NCI-H1417 (cell line): ENCODE measurements around the gene CWC22.
"Not testable (repeated sequence)": the region's sequence is repeated elsewhere in the genome, so short reads cannot be mapped to it uniquely, and the experiment has no call there.

Source experiments
- DNase-seq, 3 experiments: peaks; one replicate each; lab custom pipeline; 2025; lab: John Stamatoyannopoulos, UW

Gene CWC22

DNA sequence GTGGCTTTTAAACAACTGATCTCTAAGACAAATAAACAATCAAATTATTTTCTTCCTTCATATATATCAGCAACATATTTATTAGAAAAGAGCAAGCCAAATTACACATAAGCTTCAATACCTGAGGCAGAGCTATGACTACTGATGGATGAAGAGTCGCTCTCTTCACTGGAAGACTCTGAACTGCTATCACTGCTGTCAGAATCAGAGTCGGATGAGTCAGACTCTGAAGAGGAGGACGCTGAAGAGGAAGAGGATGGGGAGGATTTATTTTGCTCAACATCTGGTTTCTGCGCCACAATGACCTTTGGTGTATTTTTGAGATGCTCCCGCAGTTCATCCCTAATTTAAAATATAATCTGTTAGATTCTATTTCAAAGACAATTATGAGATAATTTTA is 56.7 kb downstream of the CWC22 start:
- no peak for DNase-seq

DNA sequence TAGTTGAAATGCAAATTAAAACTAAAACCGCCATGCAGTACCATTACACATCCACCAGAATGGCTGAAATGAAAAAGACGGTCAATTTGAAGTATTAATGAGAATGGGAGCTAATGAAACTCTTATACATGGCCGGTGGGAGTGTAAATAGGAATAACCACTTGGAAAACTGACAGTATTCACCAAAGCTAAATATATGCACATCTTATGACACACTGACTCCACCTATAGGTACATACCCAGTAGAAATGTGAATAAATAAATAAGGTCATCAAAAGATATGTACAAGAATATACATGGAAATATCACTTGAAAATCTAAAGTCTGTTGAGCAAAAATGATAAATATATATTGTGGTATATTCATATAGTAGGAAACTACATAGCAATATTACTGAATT is 57.7 kb downstream of the CWC22 start:
- no peak for DNase-seq

DNA sequence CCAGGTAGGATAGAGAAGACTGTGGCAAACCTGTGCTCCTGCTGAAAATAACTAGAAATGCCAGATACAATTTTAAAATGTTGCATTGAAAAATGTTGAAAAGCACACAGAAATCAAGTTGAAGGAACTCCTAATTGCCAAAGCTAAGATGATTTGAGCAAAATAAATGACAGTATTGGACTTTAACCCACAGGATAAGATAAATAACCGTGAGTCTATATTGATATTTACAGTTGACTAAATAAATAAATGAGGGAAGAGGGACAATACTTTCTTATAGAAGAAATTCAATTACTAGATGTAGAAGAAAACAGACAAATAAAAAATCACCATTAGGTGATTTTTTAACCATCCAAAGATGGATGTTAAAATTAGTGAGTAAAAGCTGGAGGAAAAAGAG is 59.0 kb downstream of the CWC22 start:
- DNase-seq = no peak

DNA sequence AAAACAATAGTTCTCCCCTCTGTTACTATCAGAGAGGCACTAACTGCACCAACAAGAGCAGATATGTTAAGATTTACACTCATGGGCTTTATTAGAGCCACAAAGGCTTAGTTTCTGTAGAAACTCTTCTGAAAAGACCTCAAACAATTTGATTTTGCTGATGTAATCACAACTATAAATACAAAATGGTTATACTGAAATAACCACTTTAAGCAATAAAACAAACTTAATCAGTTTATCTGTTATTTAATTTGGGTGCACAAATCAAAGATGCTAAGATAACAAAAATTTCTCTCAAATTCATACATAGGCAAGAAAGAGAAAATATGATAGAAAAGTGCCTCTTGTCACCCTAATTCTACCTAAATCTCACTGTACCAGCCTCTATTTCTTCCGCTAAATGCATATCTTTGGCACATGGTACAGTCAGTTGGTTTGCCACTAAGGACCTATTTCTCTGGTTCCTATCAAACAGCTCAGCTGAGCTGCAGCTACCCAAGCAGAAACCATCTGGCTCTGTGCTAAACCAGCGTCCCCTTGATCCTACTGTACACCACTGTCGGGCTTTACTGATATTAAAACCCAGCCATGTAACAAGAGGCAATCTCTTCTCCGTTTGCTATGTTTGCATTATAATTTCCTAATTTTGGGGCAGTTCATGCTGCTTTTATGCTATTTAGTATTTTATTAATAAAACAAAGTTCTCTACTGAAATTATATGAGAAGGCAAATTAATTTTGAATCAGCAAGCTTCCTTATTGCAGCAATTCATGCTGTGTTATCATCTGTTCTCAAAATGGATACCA is 60.1 kb downstream of the CWC22 start:
- no peak for DNase-seq

DNA sequence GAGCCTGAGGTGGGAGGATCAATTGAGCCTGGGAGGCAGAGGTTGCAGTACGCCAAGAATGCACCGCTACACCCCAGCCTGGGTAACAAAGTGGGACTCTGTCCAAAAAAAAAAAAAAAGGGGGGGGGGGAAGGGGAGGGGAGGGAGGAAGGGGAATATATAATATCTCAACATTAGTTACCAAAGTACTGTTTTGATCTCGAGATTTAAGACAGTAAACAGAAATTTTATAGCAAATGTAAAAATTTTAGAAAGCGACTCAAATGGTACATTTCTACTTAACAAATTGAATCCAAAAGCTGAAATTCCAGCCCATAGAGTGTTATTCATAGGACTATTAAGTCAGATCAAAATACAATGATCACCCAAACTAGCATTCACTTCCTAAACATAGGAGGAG is 60.8 kb downstream of the CWC22 start:
- DNase-seq = no peak

DNA sequence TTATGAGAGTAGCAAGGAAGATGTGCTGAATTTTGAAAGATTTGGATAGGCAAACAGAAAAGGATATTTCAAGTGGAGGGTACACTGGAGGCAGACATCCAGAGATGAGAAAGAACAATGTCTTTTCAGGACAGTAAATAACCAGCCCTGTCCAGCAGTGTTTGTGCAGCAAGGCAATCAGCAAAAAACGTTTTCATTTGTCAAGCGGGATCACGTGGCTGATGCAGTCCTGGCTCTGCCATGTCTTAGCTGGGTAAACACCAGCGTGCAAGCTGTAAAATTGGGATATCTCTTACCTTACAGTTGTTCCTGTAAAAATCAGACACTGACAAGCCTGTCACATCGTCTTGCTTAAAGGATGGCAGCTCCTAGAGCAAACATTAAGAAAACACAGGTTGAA is 67.8 kb downstream of the CWC22 start:
- no peak for DNase-seq

DNA sequence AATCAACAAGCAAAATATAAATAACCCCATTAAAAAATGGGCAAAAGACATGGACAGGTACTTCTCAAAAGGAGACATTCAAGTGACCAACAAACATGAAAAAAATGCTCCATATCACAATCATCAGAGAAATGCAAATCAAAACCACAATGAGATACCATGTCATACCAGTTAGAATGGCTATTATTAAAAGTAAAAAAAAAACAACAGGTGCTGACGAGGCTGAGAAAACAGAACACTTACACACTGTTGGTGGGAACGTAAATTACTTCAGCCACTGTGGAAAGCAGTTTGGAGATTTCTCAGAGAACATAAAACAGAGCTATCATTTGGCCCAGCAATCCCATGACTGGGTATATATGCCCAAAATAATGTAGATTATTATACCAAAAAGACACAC is 69.1 kb downstream of the CWC22 start:
- DNase-seq = no peak

DNA sequence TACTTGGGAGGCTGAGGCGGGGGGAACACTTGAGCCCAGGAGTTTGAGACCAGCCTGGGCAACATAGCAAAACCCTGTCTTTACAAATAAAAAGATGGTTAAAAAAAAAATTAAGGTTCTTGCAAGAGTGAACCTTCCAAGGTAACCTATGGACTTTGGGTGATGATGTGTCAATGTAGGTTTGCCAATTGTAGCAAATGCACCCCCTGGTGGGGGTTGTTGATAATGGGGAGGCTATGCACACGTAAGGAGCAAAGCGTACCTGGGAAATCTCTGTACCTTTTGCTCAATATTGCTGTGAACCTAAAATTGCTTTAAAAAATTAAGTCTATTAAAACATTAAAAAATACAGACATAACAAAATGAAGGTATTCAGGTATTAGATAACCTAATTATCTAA is 70.4 kb downstream of the CWC22 start:
- peak in 2 of 3 experiments; percentile 20 to 50 for DNase-seq

DNA sequence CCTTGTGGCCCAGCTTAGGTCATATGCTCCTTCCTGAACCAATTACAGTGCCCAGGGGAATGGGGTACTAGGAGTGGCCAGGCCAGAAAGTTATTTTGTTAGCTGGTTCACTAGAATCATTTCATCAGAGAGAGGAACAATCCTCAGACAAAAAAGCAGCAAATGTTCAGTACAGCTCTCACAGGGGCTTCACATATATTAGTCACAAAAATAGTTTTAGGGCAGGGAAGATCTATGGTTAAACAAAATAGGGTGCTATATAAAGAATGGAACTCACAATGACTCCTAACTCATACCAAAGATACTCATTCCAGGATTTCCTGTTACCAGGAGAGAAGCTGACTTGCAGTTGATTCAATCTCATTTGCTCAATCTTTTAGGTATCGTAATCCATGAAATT is 71.0 kb downstream of the CWC22 start:
- DNase-seq = no peak

DNA sequence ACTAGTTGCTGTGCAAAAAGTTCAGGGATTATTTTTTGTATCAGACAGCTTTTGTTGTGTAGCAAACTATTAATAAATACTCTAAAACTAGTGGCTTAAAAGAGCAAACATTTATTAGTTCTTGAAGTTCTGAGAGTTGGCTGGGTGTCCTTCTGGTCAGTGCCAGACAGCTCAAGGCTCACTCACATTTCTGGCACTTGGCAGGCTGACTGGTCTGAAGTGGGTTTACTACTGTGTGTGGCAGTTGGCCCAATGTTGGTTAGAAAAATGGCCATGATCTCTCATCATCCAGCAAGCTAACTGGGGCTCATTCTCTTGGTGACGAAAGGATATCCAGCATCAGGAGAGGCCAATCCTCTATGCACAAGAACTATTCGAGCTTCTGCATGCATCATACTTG is 74.3 kb downstream of the CWC22 start:
- DNase-seq = no peak

DNA sequence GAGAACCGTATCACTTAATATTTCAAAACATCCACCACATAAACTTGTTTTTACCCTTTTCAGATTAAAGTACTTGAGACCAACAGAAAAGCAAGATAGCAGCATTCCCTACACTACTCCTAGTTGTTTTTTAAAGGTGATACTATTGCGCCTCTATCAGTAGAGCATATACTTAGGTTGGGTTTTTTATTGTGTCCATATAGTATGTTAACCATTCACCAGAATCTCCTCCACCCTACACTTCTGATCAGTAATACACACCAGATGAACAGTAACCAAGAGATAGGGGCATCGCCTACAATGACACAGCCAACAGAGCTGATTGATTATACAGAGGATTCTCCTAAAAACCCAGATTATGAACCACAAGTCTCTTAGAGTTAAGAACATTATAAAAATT is 75.6 kb downstream of the CWC22 start:
- DNase-seq = no peak

DNA sequence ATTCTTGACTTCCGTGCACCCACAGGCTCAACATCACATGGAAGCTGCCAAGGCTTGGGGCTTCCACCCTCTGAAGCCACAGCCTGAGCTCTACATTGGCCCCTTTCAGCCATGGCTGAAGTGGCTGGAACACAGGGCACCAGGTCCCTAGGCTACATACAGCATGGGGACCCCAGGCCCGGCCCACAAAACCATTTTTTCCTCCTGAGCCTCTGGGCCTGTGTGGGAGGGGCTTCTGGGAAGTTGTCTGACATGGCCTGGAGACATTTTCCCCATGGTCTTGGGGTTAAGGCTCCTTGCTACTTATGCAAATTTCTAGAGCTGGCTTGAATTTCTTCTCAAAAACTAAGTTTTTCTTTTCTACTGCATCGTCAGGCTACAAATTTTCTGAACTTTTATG is 77.1 kb downstream of the CWC22 start:
- not testable (repeated sequence) for DNase-seq

DNA sequence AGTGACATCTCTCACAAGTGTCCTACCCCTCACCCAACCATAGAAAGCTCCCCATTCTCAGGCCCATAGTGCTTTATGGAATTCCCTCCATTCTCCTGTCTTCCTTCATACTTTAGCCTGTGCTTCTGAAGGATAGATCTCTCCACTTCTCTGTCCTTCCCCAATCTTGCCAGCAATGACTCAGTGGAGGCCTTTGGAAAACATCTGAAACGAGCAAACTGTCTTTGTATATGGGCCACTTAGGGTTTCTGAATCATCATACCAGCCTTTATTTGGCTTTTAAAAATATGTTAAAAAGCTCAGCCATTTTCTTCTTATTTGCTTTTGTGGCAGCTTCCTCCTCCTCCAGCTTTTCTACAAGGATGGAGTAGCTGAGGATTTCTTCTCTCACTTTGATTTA is 80.1 kb downstream of the CWC22 start:
- no peak for DNase-seq

DNA sequence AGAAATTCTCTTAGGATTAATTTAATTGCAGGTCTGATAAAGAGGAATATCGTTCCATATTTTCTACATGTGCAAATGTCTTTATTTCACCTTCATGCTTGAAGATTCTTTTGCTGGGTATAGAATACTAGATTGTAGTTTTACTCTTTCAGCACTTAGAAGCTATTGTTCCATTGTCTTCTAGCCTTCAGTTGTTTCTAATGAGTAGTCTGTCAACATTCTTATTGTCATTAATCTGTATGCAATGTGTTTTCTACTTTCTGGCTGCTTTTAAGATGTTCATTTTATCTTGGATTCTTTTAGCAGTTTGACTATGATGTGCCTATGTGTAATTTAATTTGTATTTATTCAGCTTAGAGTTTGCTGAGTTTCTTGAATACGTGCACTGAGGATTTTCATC is 81.4 kb downstream of the CWC22 start:
- no peak for DNase-seq

DNA sequence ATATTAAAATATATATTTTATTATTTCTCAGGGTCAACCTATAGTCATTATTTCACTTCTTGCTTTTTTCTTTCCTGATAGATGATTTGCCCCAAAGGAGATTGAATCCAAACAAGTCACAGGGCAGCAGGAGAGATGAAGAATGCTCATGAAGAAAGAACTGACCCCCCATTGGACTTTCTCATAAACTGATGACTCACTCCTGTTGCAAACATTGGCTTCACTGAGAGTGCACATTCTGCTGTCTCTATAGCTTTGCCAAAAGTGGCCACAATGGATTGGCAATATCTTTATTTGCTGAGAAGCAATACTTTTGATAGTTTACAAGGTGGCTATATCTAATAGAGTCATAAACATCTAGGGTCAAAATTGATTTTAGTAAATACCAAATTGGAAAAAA is 89.8 kb downstream of the CWC22 start:
- no peak for DNase-seq

DNA sequence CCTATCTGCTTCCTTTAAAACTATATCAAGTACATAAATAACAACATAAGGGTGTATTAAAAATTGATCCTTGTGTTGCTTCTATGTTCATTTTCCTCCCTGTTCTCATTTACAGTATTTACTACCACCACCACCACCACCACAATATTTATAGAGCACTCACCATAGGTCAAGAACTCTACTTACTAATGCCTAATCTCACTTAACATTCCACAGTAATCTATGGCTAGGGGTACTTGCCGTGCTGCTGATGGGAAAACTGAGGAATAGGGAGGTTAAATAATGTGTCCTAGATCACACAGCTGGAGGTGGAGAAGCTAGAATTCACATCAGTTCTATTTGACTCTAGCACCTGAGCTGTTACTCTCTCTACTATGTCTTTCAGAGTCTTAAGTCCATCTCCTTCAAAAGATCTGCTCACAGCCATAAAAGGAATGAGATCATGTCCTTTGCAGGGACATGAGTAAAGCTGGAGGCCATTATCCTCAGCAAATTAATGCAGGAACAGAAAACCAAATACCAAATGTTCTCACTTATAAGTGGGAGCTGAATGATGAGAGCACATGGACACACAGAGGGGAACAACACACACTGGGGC is 91.6 kb downstream of the CWC22 start:
- no peak for DNase-seq

DNA sequence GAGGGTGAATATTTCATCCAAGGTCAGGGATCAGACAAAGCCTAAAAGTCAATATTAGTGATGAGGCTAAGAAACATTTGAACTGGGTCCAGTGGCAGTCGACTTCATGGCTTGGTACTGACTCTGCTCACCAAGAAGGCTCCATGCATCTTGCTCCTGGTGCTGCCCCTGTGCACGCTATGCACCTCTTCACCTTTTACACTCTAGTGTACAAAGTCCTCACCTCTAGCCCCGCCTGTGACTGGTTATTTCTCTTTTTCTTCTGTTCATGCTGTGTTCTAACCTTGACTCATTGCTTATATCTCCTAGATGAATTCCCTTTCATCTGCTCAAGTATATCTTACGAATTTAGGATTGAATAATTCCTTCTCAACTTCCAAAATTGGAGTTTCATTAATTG is 93.3 kb downstream of the CWC22 start:
- no peak for DNase-seq

DNA sequence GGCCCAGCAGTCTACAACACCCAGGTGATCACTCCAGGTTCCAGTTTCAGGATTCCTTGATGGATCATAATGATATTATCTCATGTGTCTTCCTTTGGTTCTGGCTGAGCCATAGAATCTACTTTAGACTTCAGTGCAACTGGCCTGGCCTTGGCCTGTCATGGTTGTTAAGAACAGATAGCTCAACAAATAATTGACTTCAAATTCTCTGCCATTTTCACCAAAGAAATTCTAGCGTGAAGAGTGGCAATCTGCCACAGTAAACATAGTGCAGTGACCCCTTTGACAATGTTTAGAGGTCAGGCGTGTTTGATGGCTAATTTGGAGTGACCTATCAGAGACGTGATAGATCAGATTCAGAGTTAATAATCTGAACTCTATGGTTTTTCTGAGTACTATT is 95.5 kb downstream of the CWC22 start:
- DNase-seq = no peak

DNA sequence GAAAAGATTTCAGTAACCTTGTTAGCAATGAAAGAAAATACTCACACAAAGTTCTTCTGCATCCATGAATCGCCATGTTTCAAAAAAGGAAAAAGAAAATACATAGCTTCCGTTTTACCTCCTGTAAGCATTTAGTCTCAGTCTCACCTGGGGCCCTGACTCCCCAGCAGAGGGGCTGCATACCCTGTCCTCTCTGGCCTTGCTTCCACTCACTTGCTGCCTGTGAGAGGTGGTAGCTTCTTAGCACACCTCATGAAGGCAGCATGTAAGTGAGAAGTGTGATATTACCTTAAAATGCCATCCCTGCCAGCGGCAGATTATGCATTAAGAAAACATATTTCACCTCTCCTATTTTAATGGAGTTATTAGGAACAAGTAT is 96.4 kb downstream of the CWC22 start:
- DNase-seq = no peak

DNA sequence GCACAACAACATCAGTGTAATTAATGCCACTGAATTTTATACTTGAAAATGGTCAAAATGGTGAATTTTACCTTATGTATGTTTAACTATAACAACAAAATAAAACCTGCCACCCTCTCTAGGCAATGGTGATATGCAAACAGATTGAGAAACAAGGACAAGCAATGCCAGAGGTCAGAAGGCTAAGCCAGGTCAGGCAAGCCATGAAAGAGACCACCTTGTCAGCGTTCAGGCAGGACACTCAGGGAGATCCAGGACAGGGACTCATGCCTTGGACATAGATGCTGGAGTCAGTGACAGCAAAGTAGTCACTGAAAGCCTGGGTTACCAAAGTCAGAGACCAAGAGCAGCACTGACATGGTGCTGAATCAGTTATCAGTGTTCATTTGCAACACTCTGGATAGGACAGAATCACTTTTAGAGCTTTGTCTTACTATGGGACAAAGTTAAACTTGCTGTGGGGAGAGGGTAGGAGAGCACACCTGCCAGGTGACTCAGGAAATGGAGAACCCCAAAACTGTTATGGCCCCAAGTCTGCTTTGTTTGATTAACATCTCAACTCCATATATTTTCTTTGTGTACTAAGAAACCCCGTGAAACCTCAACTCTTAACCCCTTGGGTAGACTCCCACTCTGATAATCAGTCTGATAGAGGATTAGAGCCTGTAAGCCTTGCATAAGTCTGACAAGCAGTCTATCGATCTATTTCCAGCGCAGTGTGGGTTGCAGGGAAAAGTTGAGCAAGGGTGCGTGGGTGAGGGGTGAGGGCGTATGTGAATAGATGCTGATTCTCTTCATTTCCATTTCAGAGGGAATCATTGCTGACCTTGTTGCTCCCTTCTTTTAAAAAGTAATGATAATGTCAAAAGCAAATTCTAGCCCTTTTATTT is 97.0 kb downstream of the CWC22 start:
- DNase-seq = no peak

DNA sequence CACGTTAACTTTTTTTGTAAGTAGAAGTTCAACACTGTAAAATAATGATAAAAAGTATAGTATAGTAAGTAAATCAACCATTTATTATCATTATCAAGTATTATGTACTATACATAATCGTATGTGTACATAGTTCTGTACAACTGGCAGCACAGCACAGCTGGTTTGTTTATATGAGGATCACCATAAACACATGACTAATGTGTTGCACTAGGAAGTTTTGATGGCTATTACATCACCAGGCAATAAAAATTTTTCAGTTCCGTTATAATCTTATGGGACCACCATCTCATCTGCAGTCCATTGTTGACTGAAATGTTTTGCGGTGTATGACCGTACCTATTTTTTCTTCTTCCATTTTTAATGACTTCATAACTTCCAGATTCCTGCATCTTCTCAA is 106.4 kb downstream of the CWC22 start:
- DNase-seq = no peak

DNA sequence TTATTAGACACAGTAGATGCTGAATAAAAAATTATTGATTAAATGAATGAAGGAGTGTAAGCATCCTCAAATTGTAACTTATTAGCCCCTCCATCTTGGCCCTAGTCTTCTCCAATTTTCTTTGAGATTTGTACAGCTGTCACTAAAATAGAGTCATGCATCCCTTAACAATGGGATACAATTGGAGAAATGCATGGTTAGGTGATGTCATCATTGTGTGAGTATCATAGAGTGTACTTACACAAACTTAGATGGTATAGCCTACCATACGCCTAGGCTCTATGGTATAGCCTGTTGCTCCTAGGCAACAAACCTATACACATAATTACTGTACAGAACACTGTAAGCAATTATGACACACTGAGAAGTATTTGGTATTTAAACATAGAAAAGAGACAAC is 107.4 kb downstream of the CWC22 start:
- DNase-seq = peak in 1 of 3 experiments; percentile 34

DNA sequence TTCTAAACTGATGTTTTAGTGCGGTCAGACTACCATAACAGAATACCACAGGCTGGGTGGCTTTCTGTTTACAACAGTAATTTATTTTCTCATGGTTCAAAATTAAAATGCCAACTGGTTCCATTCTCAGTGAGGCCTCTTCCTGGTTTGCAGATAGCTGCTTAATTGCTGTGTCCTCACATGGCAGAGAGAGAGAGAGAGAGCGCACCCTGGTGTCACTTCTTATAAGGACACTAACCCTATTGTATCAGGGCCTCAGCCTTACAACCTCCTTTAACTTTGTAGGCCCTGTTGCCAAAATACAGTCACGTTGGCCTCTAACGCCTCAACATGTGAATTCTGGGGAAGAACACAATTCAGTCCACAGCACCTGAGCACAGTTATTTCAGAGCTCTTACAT is 108.2 kb downstream of the CWC22 start:
- DNase-seq = peak in 2 of 3 experiments; percentile 45 to 68
